ENCODE measurements around the gene HAUS6.

- TF ChIP-seq REST (IDR thresholded peaks at IDR 0.05; ENCODE audit: unreplicated experiment) (no peak), CTCF (conservative IDR thresholded peaks at IDR 0.05; ENCODE audit: low read depth in 2 of 2) (no peak), POLR2AphosphoS5 (IDR thresholded peaks at IDR 0.05; ENCODE audit: low read depth) (no peak), EZH2phosphoT487 (IDR thresholded peaks at IDR 0.05; ENCODE audit: unreplicated experiment) (no peak), EZH2 (IDR thresholded peaks at IDR 0.05; ENCODE audit: low read depth, unreplicated experiment) (no peak), ETS1 (IDR thresholded peaks at IDR 0.05) (no peak)
Observed at GRCh38 chr9:19032406-19032805, 70.3 kb downstream of the HAUS6 start.

All from GM23338 (cell line).